ENCODE results near the gene KLF14. TPM values are rescaled to one million over a fixed set of nuclear protein-coding genes. Genes with fewer than 3 reads are reported as not detected.

Gene KLF14
- total and polyA plus RNA-seq, 2 experiments from 2014 or later: 0.16 TPM; not detected in 1

DNA sequence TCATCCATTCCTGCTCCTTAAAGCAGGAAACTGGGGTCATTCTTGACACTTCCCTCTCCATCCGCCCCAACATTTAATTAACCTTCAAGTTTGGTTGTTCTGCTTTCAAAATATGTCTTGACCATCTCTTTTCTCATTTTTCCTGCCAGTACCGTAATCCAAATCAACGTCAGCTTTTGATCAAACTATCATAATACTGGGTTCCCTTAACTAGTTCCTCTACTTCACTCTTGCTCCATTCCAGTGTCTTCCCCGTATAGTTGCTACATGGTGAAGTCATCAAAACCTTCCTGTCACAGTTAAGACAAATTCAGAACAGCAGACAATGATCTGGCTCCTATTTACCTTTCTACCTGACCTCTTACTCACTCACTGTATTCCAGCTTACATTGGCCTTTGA lies 6.6 kb upstream of the KLF14 start:
- no peak for DNase-seq (ENCODE audit: low spot score)
- WGBS (ENCODE audit: low lambda C conversion rate, missing lambda C conversion rate): 82% methylated on average over 4 of the region's 4 CpGs
- H3K4me3 ChIP-seq: no peak overlapping the region
- H3K9me3 ChIP-seq (ENCODE audit: low read depth): no peaks in the 10 kb centered on the region
- H4K20me1 ChIP-seq (ENCODE audit: insufficient read depth, poor library complexity, severe bottlenecking): no peaks in the 10 kb centered on the region
- no peak overlapping the region for H2AFZ ChIP-seq
- no peak for TF ChIP-seq EZH2 (IDR thresholded peaks at IDR 0.05; ENCODE audit: borderline replicate concordance)
- no peak for TF ChIP-seq EZH2phosphoT487 (IDR thresholded peaks at IDR 0.05; ENCODE audit: low read depth, severe bottlenecking, unreplicated experiment)
- TF ChIP-seq, protein P1, sequence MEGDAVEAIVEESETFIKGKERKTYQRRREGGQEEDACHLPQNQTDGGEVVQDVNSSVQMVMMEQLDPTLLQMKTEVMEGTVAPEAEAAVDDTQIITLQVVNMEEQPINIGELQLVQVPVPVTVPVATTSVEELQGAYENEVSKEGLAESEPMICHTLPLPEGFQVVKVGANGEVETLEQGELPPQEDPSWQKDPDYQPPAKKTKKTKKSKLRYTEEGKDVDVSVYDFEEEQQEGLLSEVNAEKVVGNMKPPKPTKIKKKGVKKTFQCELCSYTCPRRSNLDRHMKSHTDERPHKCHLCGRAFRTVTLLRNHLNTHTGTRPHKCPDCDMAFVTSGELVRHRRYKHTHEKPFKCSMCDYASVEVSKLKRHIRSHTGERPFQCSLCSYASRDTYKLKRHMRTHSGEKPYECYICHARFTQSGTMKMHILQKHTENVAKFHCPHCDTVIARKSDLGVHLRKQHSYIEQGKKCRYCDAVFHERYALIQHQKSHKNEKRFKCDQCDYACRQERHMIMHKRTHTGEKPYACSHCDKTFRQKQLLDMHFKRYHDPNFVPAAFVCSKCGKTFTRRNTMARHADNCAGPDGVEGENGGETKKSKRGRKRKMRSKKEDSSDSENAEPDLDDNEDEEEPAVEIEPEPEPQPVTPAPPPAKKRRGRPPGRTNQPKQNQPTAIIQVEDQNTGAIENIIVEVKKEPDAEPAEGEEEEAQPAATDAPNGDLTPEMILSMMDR (IDR thresholded peaks at IDR 0.05; ENCODE audit: poor library complexity): no peak
- no peaks in the 10 kb centered on the region for H3K9me2 ChIP-seq (replicated peaks; ENCODE audit: insufficient read depth)
- no peak overlapping the region for H3K27ac ChIP-seq
- H3K27me3 ChIP-seq: peaks cover 80% of the 10 kb centered on the region
- no peaks in the 10 kb centered on the region for H3K4me1 ChIP-seq (ENCODE audit: insufficient read depth)
- H3K79me2 ChIP-seq: no peaks in the 10 kb centered on the region
- H3K4me2 ChIP-seq: no peak overlapping the region
- no peaks in the 10 kb centered on the region for H3K36me3 ChIP-seq (replicated peaks; ENCODE audit: insufficient read depth, low read depth)

DNA sequence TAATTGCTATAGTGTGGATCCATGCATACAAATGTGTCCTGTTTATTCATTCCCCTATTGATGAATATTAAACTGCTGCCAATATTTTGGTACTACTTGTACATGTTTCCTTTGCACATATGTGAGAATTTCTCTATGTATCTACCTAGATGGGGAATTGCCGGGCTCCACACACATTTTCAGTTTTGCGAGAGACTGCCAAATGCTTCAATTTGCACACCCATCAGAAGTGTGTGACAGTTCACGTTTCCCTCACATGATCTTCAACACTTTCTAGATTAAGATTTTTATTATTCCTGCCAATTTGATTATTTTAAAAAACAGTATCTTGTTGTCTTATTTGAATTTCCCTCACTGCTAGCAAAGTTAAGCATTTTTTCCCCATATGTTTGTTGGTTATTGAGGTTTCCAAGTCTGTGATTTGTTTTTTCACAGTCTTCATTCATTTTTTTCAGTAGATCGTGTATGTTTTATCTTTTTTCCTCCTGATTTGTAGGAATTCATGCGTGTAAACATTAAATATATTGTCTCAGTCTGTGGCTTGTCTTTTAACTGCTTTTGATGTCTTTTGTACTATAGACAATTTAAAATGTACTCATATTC lies 2.4 kb upstream of the KLF14 start:
- no peaks in the 10 kb centered on the region for H3K9me2 ChIP-seq (replicated peaks; ENCODE audit: insufficient read depth)
- no peaks in the 10 kb centered on the region for H3K79me2 ChIP-seq
- H3K9me3 ChIP-seq (ENCODE audit: low read depth): peaks cover 12% of the 10 kb centered on the region
- H3K36me3 ChIP-seq (replicated peaks; ENCODE audit: insufficient read depth, low read depth): no peaks in the 10 kb centered on the region
- no peak overlapping the region for H3K4me2 ChIP-seq
- peaks cover 87% of the 10 kb centered on the region for H3K27me3 ChIP-seq
- TF ChIP-seq EZH2 (IDR thresholded peaks at IDR 0.05; ENCODE audit: borderline replicate concordance): no peak
- no peak for TF ChIP-seq EZH2phosphoT487 (IDR thresholded peaks at IDR 0.05; ENCODE audit: low read depth, severe bottlenecking, unreplicated experiment)
- TF ChIP-seq, protein P1 (IDR thresholded peaks at IDR 0.05; ENCODE audit: poor library complexity): no peak
- no peak overlapping the region for H2AFZ ChIP-seq
- no peaks in the 10 kb centered on the region for H3K4me1 ChIP-seq (ENCODE audit: insufficient read depth)
- H4K20me1 ChIP-seq (ENCODE audit: insufficient read depth, poor library complexity, severe bottlenecking): no peaks in the 10 kb centered on the region
- H3K4me3 ChIP-seq: no peak overlapping the region
- 73% methylated on average over 5 of the region's 5 CpGs for WGBS (ENCODE audit: low lambda C conversion rate, missing lambda C conversion rate)
- no peak for DNase-seq (ENCODE audit: low spot score)
- H3K27ac ChIP-seq: no peak overlapping the region

DNA sequence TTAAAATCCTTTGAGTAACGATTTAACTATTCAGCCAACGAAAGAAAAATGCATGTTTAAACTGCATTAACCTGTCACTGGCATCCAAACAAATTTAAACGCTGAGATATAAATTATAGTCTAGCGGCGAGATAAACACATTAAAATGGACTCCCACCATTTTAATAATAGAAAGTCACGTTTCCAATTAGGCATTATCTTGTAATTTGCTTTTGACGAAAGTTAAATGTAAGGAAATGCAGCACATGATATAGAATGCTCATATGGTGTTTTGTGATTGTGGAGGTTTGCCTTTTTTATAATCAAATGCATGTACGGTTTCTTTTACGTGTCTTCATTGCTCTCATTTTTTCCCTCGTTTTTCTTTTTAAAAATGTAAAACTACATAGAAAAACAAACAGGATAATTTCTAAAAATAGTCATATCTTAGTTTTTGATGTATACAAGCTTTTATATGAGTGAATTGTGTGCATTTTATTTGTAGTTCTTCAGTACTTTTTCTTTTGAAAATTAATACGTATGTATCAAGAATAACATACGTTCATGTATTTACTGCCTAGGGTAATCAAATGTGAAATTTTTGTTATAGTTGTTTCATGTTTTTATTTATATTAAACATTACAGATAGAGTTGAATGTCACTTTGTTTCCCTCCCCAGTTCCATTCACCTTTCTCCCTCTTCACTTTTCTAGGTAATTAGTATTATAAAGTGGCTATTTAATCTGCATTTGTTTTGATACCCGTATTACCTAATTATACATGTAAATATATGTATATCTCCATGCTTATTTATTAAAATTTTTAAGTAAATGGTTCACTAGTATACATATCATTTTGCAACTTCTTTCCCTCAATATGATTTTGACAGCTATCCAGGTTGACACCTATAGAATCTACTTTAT lies 1.1 kb upstream of the KLF14 start:
- TF ChIP-seq, protein P1 (IDR thresholded peaks at IDR 0.05; ENCODE audit: poor library complexity): no peak
- TF ChIP-seq EZH2 (IDR thresholded peaks at IDR 0.05; ENCODE audit: borderline replicate concordance): no peak
- TF ChIP-seq EZH2phosphoT487 (IDR thresholded peaks at IDR 0.05; ENCODE audit: low read depth, severe bottlenecking, unreplicated experiment): no peak
- 27% methylated on average over 13 of the region's 13 CpGs for WGBS (ENCODE audit: low lambda C conversion rate, missing lambda C conversion rate)
- no peaks in the 10 kb centered on the region for H3K79me2 ChIP-seq
- H3K4me3 ChIP-seq: peak overlapping the region; percentile 73
- no peak for DNase-seq (ENCODE audit: low spot score)
- H3K27ac ChIP-seq: no peak overlapping the region
- H2AFZ ChIP-seq: peak overlapping the region; percentile 1
- peaks cover 87% of the 10 kb centered on the region for H3K27me3 ChIP-seq
- H3K9me3 ChIP-seq (ENCODE audit: low read depth): peaks cover 12% of the 10 kb centered on the region
- H3K9me2 ChIP-seq (replicated peaks; ENCODE audit: insufficient read depth): no peaks in the 10 kb centered on the region
- H3K36me3 ChIP-seq (replicated peaks; ENCODE audit: insufficient read depth, low read depth): no peaks in the 10 kb centered on the region
- H3K4me1 ChIP-seq (ENCODE audit: insufficient read depth): no peaks in the 10 kb centered on the region
- H4K20me1 ChIP-seq (ENCODE audit: insufficient read depth, poor library complexity, severe bottlenecking): no peaks in the 10 kb centered on the region
- peak overlapping the region; percentile 94 for H3K4me2 ChIP-seq
